Aorta (tissue), 5 donors: ENCODE data around the gene PHLDA2. TPM values are rescaled to one million over a fixed set of nuclear protein-coding genes. Genes with fewer than 3 reads are reported as not detected.

Source experiments
- ATAC-seq: fragments of 200-7000 bp; cut with Tn5 transposase; one replicate; pipeline ENCODE4 v1.9.1; 2022; ENCODE audit warnings: moderate library complexity; ENCODE audit not compliant: low FRiP score
- DNase-seq, 2 donors: peaks; one replicate each; pipeline ENCODE4 v3.0.0-alpha.2; 2020
- H3K27ac ChIP-seq, 2 donors: one replicate each; pipeline ENCODE4 v1.5.1; 2013; ENCODE audit warnings: low read length in 2 of 2, mild to moderate bottlenecking in 2 of 2, moderate library complexity in 2 of 2, control low read depth in 1 of 2, inconsistent platforms in 1 of 2, low read depth in 1 of 2
- H3K27me3 ChIP-seq, 2 donors: one replicate each; pipeline ENCODE4 v1.6.1; 2013; ENCODE audit warnings: control low read depth in 1 of 2, low read length in 1 of 2, mild to moderate bottlenecking in 1 of 2, moderate library complexity in 1 of 2; ENCODE audit not compliant: insufficient read depth in 2 of 2, control insufficient read depth in 1 of 2
- H3K36me3 ChIP-seq, 2 donors: one replicate each; pipeline ENCODE4 v1.6.1; 2013; ENCODE audit warnings: control low read depth in 1 of 2, low read length in 1 of 2, mild to moderate bottlenecking in 1 of 2; ENCODE audit not compliant: insufficient read depth in 2 of 2, control insufficient read depth in 1 of 2
- H3K4me1 ChIP-seq, 2 donors: one replicate each; pipeline ENCODE4 v1.6.1; 2013; ENCODE audit warnings: low read length in 2 of 2, control low read depth in 1 of 2, mild to moderate bottlenecking in 1 of 2, moderate library complexity in 1 of 2; ENCODE audit not compliant: insufficient read depth in 2 of 2, control insufficient read depth in 1 of 2
- H3K4me3 ChIP-seq, 2 donors: one replicate each; pipeline ENCODE4 v1.5.1; 2013; ENCODE audit warnings: low read length in 2 of 2, control low read depth in 1 of 2, mild to moderate bottlenecking in 1 of 2
- H3K9me3 ChIP-seq: one replicate; pipeline ENCODE4 v1.6.1; 2013; ENCODE audit warnings: mild to moderate bottlenecking, low read length; ENCODE audit not compliant: control insufficient read depth
- WGBS, 2 donors: extraction: QIAGEN DNeasy Blood & Tissue Kit; methylation state at CpG; one replicate each; pipeline ENCODE4 v1.1.7; 2013; 5-methylcytosine and 5-hydroxymethylcytosine counted together
- intact Hi-C, 2 donors: fragments of 100-400 bp; cut with DNase I; formaldehyde crosslinking; loops; one replicate each; pipeline versions ENCODE4 v1.14.2 to v1.15.0; 2022
- polyA plus RNA-seq, 2 donors: library from polyadenylated mRNA; stranded (reverse); fragments of 200-250 nt; gene quantifications; one replicate each; pipeline ENCODE4 v1.2.3, GENCODE V29; 2013
- total RNA-seq, 2 donors: library from RNA; stranded (reverse); fragmentation: NEBNext Ultra II Directional; extraction: Animal tissue kit (Norgen Biotek cat#: 25700); gene quantifications; one replicate each; pipeline ENCODE4 v1.2.1, GENCODE V29; 2021
- donor health status: healthy with polysubstance abuse.
- donor health status: Bipolar disorder and iron deficiency.
- donor health status: DM: no; HTN: no; CAD: no.
- donor health status: DM: no; HTN: no; CAD: no.
- donor health status: DM: yes; HTN: yes; CAD: no.

The PHLDA2 gene
- total and polyA plus RNA-seq, 4 donors: 6.4 to 17.2 (median 7.2) TPM

- no peaks in the 10 kb centered on the region for H3K9me3 ChIP-seq
- H3K27me3 ChIP-seq: no peaks in the 10 kb centered on the region
- H3K27ac ChIP-seq: no peak overlapping the region
- intact Hi-C loops: no loop called here
- H3K4me3 ChIP-seq: no peak overlapping the region
- peaks cover 5 to 14% of the 10 kb centered on the region in 2 donors for H3K36me3 ChIP-seq
- DNase-seq: no peak
- H3K4me1 ChIP-seq: no peaks in the 10 kb centered on the region
- WGBS, 2 donors: 33 to 48% methylated on average over 1 of the region's 1 CpG
- no peak for ATAC-seq
These were observed 21.6 kb upstream of the PHLDA2 start for GRCh38 chr11:2950825-2951224.

- peaks cover 2 to 14% of the 10 kb centered on the region in 2 donors for H3K36me3 ChIP-seq
- no peaks in the 10 kb centered on the region for H3K9me3 ChIP-seq
- no peaks in the 10 kb centered on the region for H3K4me1 ChIP-seq
- intact Hi-C loops: loop anchor here in 1 of 2 donors (5.0 kb wide), 1 partner anchor 42 kb away; the partner anchor contains the start of gene NAP1L4
- no peak for DNase-seq
- 92% methylated on average over 11 of the region's 11 CpGs for WGBS, 2 donors
- no peak for ATAC-seq
- no peak overlapping the region for H3K27ac ChIP-seq
- no peaks in the 10 kb centered on the region for H3K27me3 ChIP-seq
- H3K4me3 ChIP-seq: no peak overlapping the region
These were observed 20.7 kb upstream of the PHLDA2 start for GRCh38 chr11:2949920-2950319.

GRCh38 chr11:2947744-2948143 is 18.5 kb upstream of the PHLDA2 start:
- H3K4me1 ChIP-seq: no peaks in the 10 kb centered on the region
- H3K27ac ChIP-seq: no peak overlapping the region
- WGBS, 2 donors: 90 to 94% methylated on average over 11 of the region's 11 CpGs
- no peak for ATAC-seq
- intact Hi-C loops: loop anchor here in 1 of 2 donors (5.0 kb wide), 1 partner anchor 45 kb away; the partner anchor contains the start of gene NAP1L4
- no peak for DNase-seq
- H3K4me3 ChIP-seq: no peak overlapping the region
- no peaks in the 10 kb centered on the region for H3K27me3 ChIP-seq
- H3K36me3 ChIP-seq: peaks cover 0 to 13% of the 10 kb centered on the region in 2 donors
- H3K9me3 ChIP-seq: no peaks in the 10 kb centered on the region

- DNase-seq: peak in 1 of 2 donors; percentile 72
- H3K27ac ChIP-seq: peak overlapping the region in 1 of 2 donors; percentile 37
- H3K9me3 ChIP-seq: no peaks in the 10 kb centered on the region
- no peak for ATAC-seq
- H3K4me1 ChIP-seq: no peaks in the 10 kb centered on the region
- H3K27me3 ChIP-seq: no peaks in the 10 kb centered on the region
- H3K4me3 ChIP-seq: no peak overlapping the region
- H3K36me3 ChIP-seq: peaks cover 0 to 7% of the 10 kb centered on the region in 2 donors
- WGBS, 2 donors: 51 to 67% methylated on average over 8 of the region's 8 CpGs
- intact Hi-C loops: loop anchor here in 1 of 2 donors (5.0 kb wide), 1 partner anchor 46 kb away; the partner anchor contains the start of gene NAP1L4
These were observed 16.6 kb upstream of the PHLDA2 start for GRCh38 chr11:2945757-2946287.

- 8 to 11% methylated on average over 16 of the region's 16 CpGs for WGBS, 2 donors
- intact Hi-C loops: loop anchor here in 1 of 2 donors (5.0 kb wide), 1 partner anchor 47 kb away; the partner anchor contains the start of gene NAP1L4
- Histone ChIP-seq H3K4me1 (no peaks in the 10 kb centered on the region), H3K9me3 (no peaks in the 10 kb centered on the region), H3K4me3 (no peak overlapping the region), H3K27ac (no peak overlapping the region), H3K36me3 (peaks cover 0 to 7% of the 10 kb centered on the region in 2 donors), H3K27me3 (no peaks in the 10 kb centered on the region)
- DNase-seq: peak; percentile 96
- ATAC-seq: peak; percentile 90
These were observed 16.0 kb upstream of the PHLDA2 start for GRCh38 chr11:2945031-2945756.

- intact Hi-C loops: no loop called here
These were observed 15.3 kb upstream of the PHLDA2 start for GRCh38 chr11:2944530-2944929.

GRCh38 chr11:2943711-2944118 is 14.5 kb upstream of the PHLDA2 start:
- intact Hi-C loops: no loop called here
- DNase-seq (peak in 1 of 2 donors; percentile 73), ATAC-seq (no peak)
- Histone ChIP-seq H3K27ac (no peak overlapping the region), H3K4me3 (no peak overlapping the region), H3K4me1 (no peaks in the 10 kb centered on the region), H3K9me3 (no peaks in the 10 kb centered on the region), H3K27me3 (no peaks in the 10 kb centered on the region), H3K36me3 (peaks cover 0 to 4% of the 10 kb centered on the region in 2 donors)
- WGBS, 2 donors: 74 to 75% methylated on average over 12 of the region's 12 CpGs

More at GRCh38 chr11:2944530-2944929, 15.3 kb upstream of the PHLDA2 start:
- WGBS, 2 donors: 93 to 94% methylated on average over 24 of the region's 24 CpGs
- Histone ChIP-seq H3K27me3 (no peaks in the 10 kb centered on the region), H3K4me3 (no peak overlapping the region), H3K36me3 (peaks cover 0 to 5% of the 10 kb centered on the region in 2 donors), H3K4me1 (no peaks in the 10 kb centered on the region), H3K27ac (no peak overlapping the region), H3K9me3 (no peaks in the 10 kb centered on the region)
- ATAC-seq (no peak), DNase-seq (no peak)

- Histone ChIP-seq H3K4me1 (no peaks in the 10 kb centered on the region), H3K36me3 (peaks cover 0 to under 1% of the 10 kb centered on the region in 2 donors), H3K9me3 (no peaks in the 10 kb centered on the region), H3K27me3 (no peaks in the 10 kb centered on the region), H3K4me3 (no peak overlapping the region), H3K27ac (no peak overlapping the region)
- DNase-seq (no peak), ATAC-seq (no peak)
- intact Hi-C loops: no loop called here
- 79 to 89% methylated on average over 15 of the region's 15 CpGs for WGBS, 2 donors
These were observed 13.9 kb upstream of the PHLDA2 start for GRCh38 chr11:2942872-2943710.
